HepG2 (cell line): ENCODE results near the gene TAMM41. TPM values are rescaled to one million over a fixed set of nuclear protein-coding genes. Genes with fewer than 3 reads are reported as not detected.

Source experiments
- ATF7-NPFF ChIP-seq: sonication (generic); formaldehyde crosslinking; IDR thresholded peaks from 2 replicates; pipeline ENCODE4 v1.8.1; 2023; ENCODE audit warnings: mild to moderate bottlenecking, low read depth, missing genetic modification reagents, moderate library complexity
- CTCF ChIP-seq: sonication (generic); formaldehyde crosslinking; IDR thresholded peaks from 2 replicates; pipeline ENCODE4 v1.5.0; 2020; ENCODE audit warnings: mild to moderate bottlenecking, missing genetic modification reagents, moderate library complexity
- DNMT3B ChIP-seq: conservative IDR thresholded peaks from 2 replicates; pipeline ENCODE4 v1.6.1; 2016; ENCODE audit warnings: missing biosample characterization, control low read depth
- EED ChIP-seq: sonication (generic); formaldehyde crosslinking; IDR thresholded peaks from 2 replicates; pipeline ENCODE4 v1.5.0; 2020; ENCODE audit warnings: mild to moderate bottlenecking, missing genetic modification reagents
- FOXC1 ChIP-seq: sonication (generic); formaldehyde crosslinking; IDR thresholded peaks from 2 replicates; pipeline ENCODE4 v1.8.0; 2022; ENCODE audit warnings: mild to moderate bottlenecking, missing genetic modification reagents, borderline replicate concordance
- HMG20A ChIP-seq: IDR thresholded peaks from 2 replicates; pipeline ENCODE4 v1.6.1; 2016; ENCODE audit warnings: borderline replicate concordance
- ISL2 ChIP-seq: sonication (generic); formaldehyde crosslinking; IDR thresholded peaks from 2 replicates; pipeline ENCODE4 v1.5.0; 2020; ENCODE audit warnings: missing genetic modification reagents
- KLF11 ChIP-seq: IDR thresholded peaks from 2 replicates; pipeline ENCODE4 v1.6.1; 2016; ENCODE audit warnings: missing compliant biosample characterization
- MAX ChIP-seq: IDR thresholded peaks from 2 replicates; pipeline ENCODE4 v1.6.1; 2012; ENCODE audit warnings: inconsistent platforms
- PHF8 ChIP-seq: sonication (generic); formaldehyde crosslinking; IDR thresholded peaks from 2 replicates; pipeline ENCODE4 v1.5.0; 2020; ENCODE audit warnings: missing genetic modification reagents
- PITX1 ChIP-seq: sonication (generic); formaldehyde crosslinking; IDR thresholded peaks from 2 replicates; pipeline ENCODE4 v1.5.1; 2020; ENCODE audit warnings: mild to moderate bottlenecking, missing genetic modification reagents
- RBAK ChIP-seq: sonication (generic); formaldehyde crosslinking; IDR thresholded peaks from 2 replicates; pipeline ENCODE4 v1.5.1; 2020; ENCODE audit warnings: mild to moderate bottlenecking, missing genetic modification reagents
- RBFOX2 ChIP-seq: fragments of 200-400 bp; formaldehyde crosslinking; IDR thresholded peaks from 2 replicates; pipeline ENCODE4 v1.6.1; 2017; ENCODE audit warnings: low read depth, mild to moderate bottlenecking, low read length
- TP53 ChIP-seq: sonication (generic); formaldehyde crosslinking; conservative IDR thresholded peaks from 2 replicates; pipeline ENCODE4 v1.4.0; 2020; ENCODE audit warnings: missing genetic modification reagents
- YEATS4 ChIP-seq: sonication (generic); formaldehyde crosslinking; IDR thresholded peaks from 2 replicates; pipeline ENCODE4 v1.4.0; 2020; ENCODE audit warnings: missing genetic modification reagents, borderline replicate concordance
- ZBTB26 ChIP-seq: IDR thresholded peaks from 2 replicates; pipeline ENCODE4 v1.6.1; 2016; ENCODE audit warnings: missing compliant biosample characterization, missing genetic modification reagents, borderline replicate concordance
- ZBTB7A ChIP-seq: sonication (generic); formaldehyde crosslinking; IDR thresholded peaks from 2 replicates; pipeline ENCODE4 v1.8.0; 2022; ENCODE audit warnings: mild to moderate bottlenecking, missing genetic modification reagents
- ZNF276 ChIP-seq: sonication (generic); formaldehyde crosslinking; IDR thresholded peaks from 2 replicates; pipeline ENCODE4 v1.4.0; 2020; ENCODE audit warnings: mild to moderate bottlenecking, low read depth, missing genetic modification reagents
- ZNF350 ChIP-seq: sonication (generic); formaldehyde crosslinking; IDR thresholded peaks from 2 replicates; pipeline ENCODE4 v1.4.0; 2020; ENCODE audit warnings: mild to moderate bottlenecking, low read depth, missing genetic modification reagents, borderline replicate concordance
- ZNF460 ChIP-seq: sonication (generic); formaldehyde crosslinking; IDR thresholded peaks from 2 replicates; pipeline ENCODE4 v1.5.1; 2020; ENCODE audit warnings: missing genetic modification reagents, mild to moderate bottlenecking, borderline replicate concordance
- ZNF564 ChIP-seq: sonication (generic); formaldehyde crosslinking; IDR thresholded peaks from 2 replicates; pipeline ENCODE4 v1.8.1; 2023; ENCODE audit warnings: mild to moderate bottlenecking, missing genetic modification reagents
- ZNF644 ChIP-seq: IDR thresholded peaks from 2 replicates; pipeline ENCODE4 v1.6.1; 2016; ENCODE audit warnings: low read depth
- polyA plus RNA-seq, 8 experiments: library from polyadenylated mRNA; depleted of rRNA in 3 of 8; stranded (reverse) in 7 of 8; unstranded in 1 of 8; fragments of >200 nt; fragmentation: Illumina TruSeq in 4 of 8; extraction: Trizol in 4 of 8; gene quantifications; 2 replicates each; pipeline versions ENCODE4 v1.2.1 to v1.2.3, GENCODE V29; 2011 to 2016; ENCODE audit warnings: low read depth in 4 of 8, missing spikeins in 1 of 8, mixed read lengths in 1 of 8; ENCODE audit not compliant: insufficient read depth in 1 of 8
- total RNA-seq, 5 experiments: library from RNA; depleted of rRNA; stranded (reverse); fragments of >200 nt; fragmentation: Illumina TruSeq; extraction: Trizol; gene quantifications; 2 replicates each; pipeline ENCODE4 v1.2.3, GENCODE V29; 2016; ENCODE audit warnings: low read depth in 1 of 5

TAMM41 gene
- total and polyA plus RNA-seq, 2 of the 13 experiments (the other 11 are each of a cell fraction or from before 2014, with no cell fraction given) = 9.9 to 12.2 TPM

- TF ChIP-seq PITX1 = 0 out of 2 replicates have a peak, but pooled peaks have one; percentile 23
- TF ChIP-seq HMG20A (CRISPR knock-in tag) = 0 out of 2 replicates have a peak, but pooled peaks have one; percentile 3
- TF ChIP-seq ZNF350 (CRISPR knock-in tag) = no peak
- no peak for TF ChIP-seq RBAK
- TF ChIP-seq KLF11 (CRISPR knock-in tag) = no peak
- no peak for TF ChIP-seq ISL2 (CRISPR knock-in tag)
- peak; percentile 27; the same call in 1 of the 2 replicates for TF ChIP-seq YEATS4 (CRISPR knock-in tag)
- TF ChIP-seq ATF7-NPFF (CRISPR knock-in tag) = no peak
- no peak for TF ChIP-seq ZNF564 (CRISPR knock-in tag)
- TF ChIP-seq RBFOX2 = no peak
- TF ChIP-seq ZBTB26 (CRISPR knock-in tag) = 0 out of 2 replicates have a peak, but pooled peaks have one; percentile 27
- TF ChIP-seq ZNF644 (CRISPR knock-in tag) = no peak
- TF ChIP-seq EED (CRISPR knock-in tag) = no peak
- TF ChIP-seq TP53 (CRISPR knock-in tag) = no peak
- TF ChIP-seq ZBTB7A (CRISPR knock-in tag) = no peak
- TF ChIP-seq FOXC1 (CRISPR knock-in tag) = no peak
- peak; percentile 64; the same call in 1 of the 2 replicates for TF ChIP-seq ZNF276
- TF ChIP-seq PHF8 (CRISPR knock-in tag) = no peak
- TF ChIP-seq CTCF (CRISPR knock-in tag) = no peak
- peak; percentile 79 for TF ChIP-seq MAX
- no peak for TF ChIP-seq ZNF460
- 0 out of 2 replicates have a peak, but pooled peaks have one; percentile 39 for TF ChIP-seq DNMT3B (CRISPR knock-in tag)
Observed at GRCh38 chr3:11770477-11771391, 76.0 kb downstream of the TAMM41 start (continued).
